Brain microvascular endothelial cell (primary cell): Measurements from ENCODE around the gene SECISBP2.

Experiments used
- DNase-seq: peaks from one replicate; pipeline ENCODE4 v3.0.0-alpha.2; 2020
- H3K27ac ChIP-seq: fragments of 250-450 bp; sonication (Bioruptor Pico); 2 replicates; pipeline ENCODE4 v1.5.1; 2020; ENCODE audit warnings: mild to moderate bottlenecking, moderate library complexity
- H3K27me3 ChIP-seq: fragments of 250-450 bp; sonication (Bioruptor Pico); replicated peaks from 2 replicates; pipeline ENCODE4 v1.5.1; 2020; ENCODE audit warnings: mild to moderate bottlenecking
- H3K36me3 ChIP-seq: fragments of 250-450 bp; sonication (Bioruptor Pico); replicated peaks from 2 replicates; pipeline ENCODE4 v1.5.1; 2020; ENCODE audit warnings: mild to moderate bottlenecking
- H3K4me3 ChIP-seq: 2 replicates; pipeline ENCODE4 v1.5.1; 2011; ENCODE audit warnings: low read depth, mild to moderate bottlenecking, control low read depth, low read length, moderate library complexity
- in situ Hi-C: cut with HindIII; loops from 2 replicates; pipeline ENCODE4 v1.10.0; 2017; ENCODE audit warnings: low sequenced_read_pairs, low pct_ligation_motif_present
- TF ChIP-seq, protein P1 (sequence below): IDR thresholded peaks from 2 replicates; pipeline ENCODE4 v1.5.1; 2011; ENCODE audit warnings: low read depth, mild to moderate bottlenecking, moderate library complexity, low read length, control low read depth, inconsistent platforms; ENCODE audit errors: missing control alignments

Gene SECISBP2

GRCh38 chr9:89388868-89389177 is 70.5 kb downstream of the SECISBP2 start:
- DNase-seq = no peak
- Histone ChIP-seq H3K27me3 (no peaks in the 10 kb centered on the region), H3K27ac (no peak overlapping the region), H3K36me3 (no peaks in the 10 kb centered on the region), H3K4me3 (no peak overlapping the region)
- TF ChIP-seq, protein P1, sequence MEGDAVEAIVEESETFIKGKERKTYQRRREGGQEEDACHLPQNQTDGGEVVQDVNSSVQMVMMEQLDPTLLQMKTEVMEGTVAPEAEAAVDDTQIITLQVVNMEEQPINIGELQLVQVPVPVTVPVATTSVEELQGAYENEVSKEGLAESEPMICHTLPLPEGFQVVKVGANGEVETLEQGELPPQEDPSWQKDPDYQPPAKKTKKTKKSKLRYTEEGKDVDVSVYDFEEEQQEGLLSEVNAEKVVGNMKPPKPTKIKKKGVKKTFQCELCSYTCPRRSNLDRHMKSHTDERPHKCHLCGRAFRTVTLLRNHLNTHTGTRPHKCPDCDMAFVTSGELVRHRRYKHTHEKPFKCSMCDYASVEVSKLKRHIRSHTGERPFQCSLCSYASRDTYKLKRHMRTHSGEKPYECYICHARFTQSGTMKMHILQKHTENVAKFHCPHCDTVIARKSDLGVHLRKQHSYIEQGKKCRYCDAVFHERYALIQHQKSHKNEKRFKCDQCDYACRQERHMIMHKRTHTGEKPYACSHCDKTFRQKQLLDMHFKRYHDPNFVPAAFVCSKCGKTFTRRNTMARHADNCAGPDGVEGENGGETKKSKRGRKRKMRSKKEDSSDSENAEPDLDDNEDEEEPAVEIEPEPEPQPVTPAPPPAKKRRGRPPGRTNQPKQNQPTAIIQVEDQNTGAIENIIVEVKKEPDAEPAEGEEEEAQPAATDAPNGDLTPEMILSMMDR = no peak
- in situ Hi-C loops = no loop called here

- no peaks in the 10 kb centered on the region for H3K27me3 ChIP-seq
- in situ Hi-C loops = no loop called here
- H3K36me3 ChIP-seq = no peaks in the 10 kb centered on the region
- no peak overlapping the region for H3K27ac ChIP-seq
- TF ChIP-seq, protein P1 = no peak
- no peak overlapping the region for H3K4me3 ChIP-seq
- no peak for DNase-seq
Measured at GRCh38 chr9:89390068-89390555, 71.8 kb downstream of the SECISBP2 start.

DNA sequence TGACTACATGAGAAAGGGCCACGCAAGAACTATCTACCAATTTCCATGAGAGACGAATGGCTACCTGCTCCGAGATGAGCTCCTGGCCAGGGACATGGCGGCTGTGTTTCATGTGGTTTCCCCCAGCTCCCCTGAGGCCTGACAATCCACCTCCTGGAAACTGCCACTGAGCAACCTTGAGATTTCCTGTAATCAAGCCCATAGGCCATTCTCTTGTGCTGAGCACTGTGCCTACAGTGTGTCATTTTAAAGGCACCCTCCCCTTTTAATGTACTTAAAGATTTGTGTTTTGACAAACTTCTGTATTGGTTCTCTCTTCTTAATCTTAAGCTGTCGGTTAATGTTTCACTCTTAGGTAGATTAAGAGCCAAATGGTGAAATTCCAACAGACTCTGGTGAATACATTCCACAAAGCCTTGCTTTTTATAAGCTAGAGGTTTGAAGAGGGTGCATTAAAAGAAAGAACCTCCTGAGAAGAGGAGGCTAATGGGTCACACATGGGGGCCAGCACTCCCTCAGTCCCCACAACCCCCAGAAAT is 72.3 kb downstream of the SECISBP2 start:
- TF ChIP-seq, protein P1 = no peak
- H3K36me3 ChIP-seq = no peaks in the 10 kb centered on the region
- no peak for DNase-seq
- no peak overlapping the region for H3K4me3 ChIP-seq
- H3K27ac ChIP-seq = no peak overlapping the region
- no peaks in the 10 kb centered on the region for H3K27me3 ChIP-seq
- in situ Hi-C loops = no loop called here

GRCh38 chr9:89391585-89391984 is 73.3 kb downstream of the SECISBP2 start:
- in situ Hi-C loops = no loop called here
- no peaks in the 10 kb centered on the region for H3K36me3 ChIP-seq
- H3K27ac ChIP-seq = no peak overlapping the region
- TF ChIP-seq, protein P1 = no peak
- no peaks in the 10 kb centered on the region for H3K27me3 ChIP-seq
- no peak overlapping the region for H3K4me3 ChIP-seq
- no peak for DNase-seq

DNA sequence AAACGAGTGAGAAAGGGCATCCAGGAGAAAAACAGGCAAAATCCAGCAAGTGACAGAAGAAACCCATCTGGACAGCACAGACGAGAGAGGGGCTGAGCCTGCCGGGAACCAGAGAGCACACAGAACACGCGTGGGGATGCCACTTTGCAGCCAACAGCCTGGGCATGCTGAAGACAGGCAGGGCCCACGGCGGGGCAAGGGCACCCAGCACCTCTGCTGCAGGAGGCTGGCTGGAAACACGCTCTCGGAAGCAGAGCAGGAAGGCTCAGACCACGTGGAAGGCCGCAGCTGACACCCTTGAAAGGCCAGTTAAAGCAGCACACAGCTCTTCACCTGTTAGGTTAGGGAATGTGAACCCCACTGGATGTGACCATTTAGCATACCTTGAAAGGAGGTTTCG is 76.1 kb downstream of the SECISBP2 start:
- Histone ChIP-seq H3K4me3 (no peak overlapping the region), H3K27me3 (no peaks in the 10 kb centered on the region), H3K36me3 (no peaks in the 10 kb centered on the region), H3K27ac (no peak overlapping the region)
- in situ Hi-C loops = no loop called here
- DNase-seq = no peak
- TF ChIP-seq, protein P1 = no peak
